Parathyroid adenoma (tissue), 2 donors: ENCODE measurements around the gene LCN15.

Source experiments
- H2AFZ ChIP-seq: fragments of 300-600 bp; sonication (generic); one replicate; pipeline ENCODE4 v1.7.0; 2017; ENCODE audit warnings: antibody characterized with exemption, mild to moderate bottlenecking
- H3K27ac ChIP-seq: fragments of 300-600 bp; sonication (generic); one replicate; pipeline ENCODE4 v1.7.0; 2017
- H3K27me3 ChIP-seq: fragments of 300-600 bp; sonication (generic); one replicate; pipeline ENCODE4 v1.7.0; 2017; ENCODE audit warnings: low read length; ENCODE audit not compliant: control insufficient read depth, insufficient read depth
- H3K36me3 ChIP-seq: fragments of 300-600 bp; sonication (generic); one replicate; pipeline ENCODE4 v1.7.0; 2017; ENCODE audit warnings: low read length; ENCODE audit not compliant: control insufficient read depth, insufficient read depth
- H3K4me1 ChIP-seq: fragments of 300-600 bp; sonication (generic); one replicate; pipeline ENCODE4 v1.7.0; 2017; ENCODE audit warnings: control low read depth
- H3K4me2 ChIP-seq: fragments of 300-600 bp; sonication (generic); one replicate; pipeline ENCODE4 v1.7.0; 2017; ENCODE audit warnings: low read length
- H3K4me3 ChIP-seq: fragments of 300-600 bp; sonication (generic); one replicate; pipeline ENCODE4 v1.7.0; 2017; ENCODE audit warnings: low read depth, low read length
- H3K79me2 ChIP-seq: fragments of 300-600 bp; sonication (generic); one replicate; pipeline ENCODE4 v1.7.0; 2017; ENCODE audit warnings: control low read depth
- H3K9ac ChIP-seq: fragments of 300-600 bp; sonication (generic); one replicate; pipeline ENCODE4 v1.7.0; 2017; ENCODE audit warnings: mild to moderate bottlenecking
- H3K9me3 ChIP-seq: fragments of 300-600 bp; sonication (generic); one replicate; pipeline ENCODE4 v1.7.0; 2017; ENCODE audit warnings: low read length; ENCODE audit not compliant: control insufficient read depth
- CTCF ChIP-seq: fragments of 300-600 bp; sonication (generic); IDR thresholded peaks from one replicate; pipeline ENCODE4 v1.7.0; 2017; ENCODE audit warnings: antibody characterized with exemption, mild to moderate bottlenecking
- donor health status: primary hyperparathyroidism.

LCN15 gene

GRCh38 chr9:136806631-136807201 is 42.4 kb upstream of the LCN15 start:
- Histone ChIP-seq H2AFZ (peak overlapping the region; percentile 91), H3K4me2 (peak overlapping the region; percentile 92), H3K9ac (no peak overlapping the region), H3K27ac (no peak overlapping the region), H3K79me2 (no peaks in the 10 kb centered on the region), H3K27me3 (no peaks in the 10 kb centered on the region), H3K4me3 (peak overlapping the region; percentile 73), H3K9me3 (no peaks in the 10 kb centered on the region), H3K4me1 (no peaks in the 10 kb centered on the region), H3K36me3 (no peaks in the 10 kb centered on the region)
- no peak for TF ChIP-seq CTCF

GRCh38 chr9:136806067-136806466 is 41.7 kb upstream of the LCN15 start:
- Histone ChIP-seq H3K4me3 (no peak overlapping the region), H3K79me2 (no peaks in the 10 kb centered on the region), H3K9me3 (no peaks in the 10 kb centered on the region), H2AFZ (no peak overlapping the region), H3K27ac (no peak overlapping the region), H3K4me2 (no peak overlapping the region), H3K9ac (no peak overlapping the region), H3K27me3 (no peaks in the 10 kb centered on the region), H3K36me3 (no peaks in the 10 kb centered on the region), H3K4me1 (no peaks in the 10 kb centered on the region)
- no peak for TF ChIP-seq CTCF

- H3K27me3 ChIP-seq = no peaks in the 10 kb centered on the region
- no peak for TF ChIP-seq CTCF
Measured at GRCh38 chr9:136805207-136805740, 41.0 kb upstream of the LCN15 start.

GRCh38 chr9:136804509-136805206 is 40.3 kb upstream of the LCN15 start:
- H3K27ac ChIP-seq = no peak overlapping the region
- H3K9ac ChIP-seq = no peak overlapping the region
- H3K4me1 ChIP-seq = no peaks in the 10 kb centered on the region
- H3K79me2 ChIP-seq = no peaks in the 10 kb centered on the region
- H3K27me3 ChIP-seq = no peaks in the 10 kb centered on the region
- H3K4me2 ChIP-seq = no peak overlapping the region
- no peak overlapping the region for H3K4me3 ChIP-seq
- no peaks in the 10 kb centered on the region for H3K36me3 ChIP-seq
- H2AFZ ChIP-seq = no peak overlapping the region
- TF ChIP-seq CTCF = no peak
- no peaks in the 10 kb centered on the region for H3K9me3 ChIP-seq

More at GRCh38 chr9:136805207-136805740, 41.0 kb upstream of the LCN15 start:
- Histone ChIP-seq H3K4me1 (no peaks in the 10 kb centered on the region), H3K9me3 (no peaks in the 10 kb centered on the region), H3K9ac (no peak overlapping the region), H3K4me3 (no peak overlapping the region), H3K27ac (no peak overlapping the region), H3K4me2 (no peak overlapping the region), H3K36me3 (no peaks in the 10 kb centered on the region), H3K79me2 (no peaks in the 10 kb centered on the region), H2AFZ (no peak overlapping the region)
